SIG-M5 treated with dmso at 0.1 percent for 504 hours (cell line): ENCODE data around the gene CCNA1.

Source experiments
- DNase-seq: peaks from one replicate; lab custom pipeline; 2025; ENCODE audit not compliant: unreplicated experiment; lab: John Stamatoyannopoulos, UW

Gene CCNA1

GRCh38 chr13:36450534-36450933, 18.2 kb downstream of the CCNA1 start:
- no peak for DNase-seq

- peak; percentile 70 for DNase-seq
These were observed 21.2 kb downstream of the CCNA1 start for GRCh38 chr13:36453516-36453915.

DNA sequence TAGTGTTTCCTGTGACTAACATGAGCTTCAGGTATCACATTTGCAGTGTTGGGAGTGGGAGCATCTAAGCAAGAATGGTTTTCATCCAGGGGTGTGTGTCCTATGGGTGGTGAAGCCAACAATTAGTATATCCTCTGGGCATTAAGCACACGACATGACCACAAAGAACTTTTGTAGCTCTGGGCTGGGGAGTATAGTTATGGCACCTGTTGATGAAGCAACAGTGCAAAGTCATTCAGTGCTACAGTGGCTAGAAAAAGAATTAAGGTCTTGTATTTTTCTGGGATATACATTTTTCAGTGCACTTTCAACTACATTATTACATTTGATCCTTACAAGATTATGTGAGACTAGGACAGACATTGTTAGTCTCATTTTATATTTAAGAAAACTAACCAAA, 21.8 kb downstream of the CCNA1 start:
- no peak for DNase-seq

- DNase-seq = no peak
These were observed 22.7 kb downstream of the CCNA1 start for GRCh38 chr13:36454987-36455386.

DNA sequence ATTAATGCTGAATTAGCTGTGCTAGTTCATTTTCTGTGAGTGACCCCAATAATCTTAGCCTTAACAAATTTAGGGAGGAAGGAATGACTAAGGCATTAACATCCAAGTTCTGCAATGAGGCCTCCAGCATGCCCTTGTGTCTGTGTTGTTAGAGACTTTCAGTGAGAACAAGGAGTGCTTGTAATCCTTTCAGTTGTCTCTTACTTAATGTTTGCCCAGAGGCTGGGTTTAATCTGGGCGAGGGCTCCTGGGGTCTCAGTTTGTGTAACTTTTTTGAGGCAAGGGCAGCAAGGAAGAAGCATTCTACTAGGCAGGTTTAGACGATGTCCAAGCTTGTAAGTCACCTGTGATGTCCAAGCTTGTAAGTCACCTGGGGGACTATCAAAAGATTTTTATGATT, 24.3 kb downstream of the CCNA1 start:
- no peak for DNase-seq

- no peak for DNase-seq
These were observed 29.2 kb downstream of the CCNA1 start for GRCh38 chr13:36461506-36461905.

GRCh38 chr13:36475468-36475867, 43.2 kb downstream of the CCNA1 start:
- DNase-seq = peak; percentile 7

- DNase-seq = no peak
These were observed 44.4 kb downstream of the CCNA1 start for GRCh38 chr13:36476661-36477060.

- peak; percentile 66 for DNase-seq
These were observed 48.6 kb downstream of the CCNA1 start for GRCh38 chr13:36480726-36481427.

DNA sequence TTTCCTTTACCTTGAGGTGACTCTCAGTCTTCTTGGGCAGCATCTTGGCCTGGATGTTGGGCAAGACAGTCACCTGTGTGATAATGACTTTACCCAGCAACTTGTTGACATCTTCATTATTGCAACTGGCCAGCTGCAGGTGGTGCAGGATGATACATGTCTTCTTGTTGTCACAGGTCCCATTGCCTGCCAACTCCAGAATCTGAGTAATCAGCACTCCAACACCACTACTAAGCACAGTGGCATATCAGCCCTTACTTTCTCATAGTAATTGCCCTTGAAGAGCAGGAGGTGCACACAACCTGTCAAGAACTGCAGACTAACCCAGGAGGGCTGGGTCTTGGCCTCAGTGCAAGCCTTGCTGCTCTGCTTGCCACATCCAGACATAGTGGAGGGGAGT, 57.8 kb downstream of the CCNA1 start:
- DNase-seq = no peak
